DMS 273 treated with DMSO at 0.1 percent for 48 hours (cell line): ENCODE results near the gene APIP.
"Not testable (repeated sequence)": the region's sequence is repeated elsewhere in the genome, so short reads cannot be mapped to it uniquely, and the experiment has no call there.

ENCODE experiments used
- DNase-seq: peaks from one replicate; lab custom pipeline; 2025; lab: John Stamatoyannopoulos, UW

Gene APIP

GRCh38 chr11:34926101-34926830, 10.1 kb upstream of the APIP start:
- DNase-seq: no peak

GRCh38 chr11:34924714-34925113, 8.5 kb upstream of the APIP start:
- no peak for DNase-seq

GRCh38 chr11:34921156-34921555, 5.0 kb upstream of the APIP start:
- no peak for DNase-seq

- DNase-seq: no peak
These were observed 928 bp upstream of the APIP start for GRCh38 chr11:34916843-34917770.

GRCh38 chr11:34915136-34916014, 804 bp downstream of the APIP start:
- DNase-seq: no peak

- not testable (repeated sequence) for DNase-seq
These were observed 2.6 kb downstream of the APIP start for GRCh38 chr11:34913556-34913955.

- no peak for DNase-seq
These were observed 4.5 kb downstream of the APIP start for GRCh38 chr11:34911676-34912075.

- no peak for DNase-seq
These were observed 5.4 kb downstream of the APIP start for GRCh38 chr11:34910817-34911216.

GRCh38 chr11:34909955-34910354, 6.2 kb downstream of the APIP start:
- DNase-seq: no peak

- DNase-seq: no peak
These were observed 6.8 kb downstream of the APIP start for GRCh38 chr11:34909415-34909814.

GRCh38 chr11:34907934-34908593, 8.1 kb downstream of the APIP start:
- no peak for DNase-seq

- DNase-seq: peak; percentile 1
These were observed 10.5 kb downstream of the APIP start for GRCh38 chr11:34905666-34906065.

- no peak for DNase-seq
These were observed 11.7 kb downstream of the APIP start for GRCh38 chr11:34904421-34904955.

- DNase-seq: no peak
These were observed 16.6 kb downstream of the APIP start for GRCh38 chr11:34899633-34900016.

- no peak for DNase-seq
These were observed 17.7 kb downstream of the APIP start for GRCh38 chr11:34898474-34898873.

GRCh38 chr11:34897171-34897870, 18.9 kb downstream of the APIP start:
- no peak for DNase-seq

- not testable (repeated sequence) for DNase-seq
These were observed 20.0 kb downstream of the APIP start for GRCh38 chr11:34896191-34896590.

- DNase-seq: no peak
These were observed 22.8 kb downstream of the APIP start for GRCh38 chr11:34893416-34893815.

- DNase-seq: no peak
These were observed 24.6 kb downstream of the APIP start for GRCh38 chr11:34891611-34892010.

- DNase-seq: no peak
These were observed 25.4 kb downstream of the APIP start for GRCh38 chr11:34890812-34891211.

GRCh38 chr11:34890089-34890488, 26.1 kb downstream of the APIP start:
- DNase-seq: no peak
